Measurements from ENCODE around the gene SYAP1. TPM values are rescaled to one million over a fixed set of nuclear protein-coding genes. Genes with fewer than 3 reads are reported as not detected.

Gene SYAP1
- polyA plus RNA-seq, 1 donor from 2014 or later, result 14.4 TPM

- Histone ChIP-seq H3K27me3 (ENCODE audit: insufficient read depth, low read depth, low read length) (no peaks in the 10 kb centered on the region), H3K4me3 (ENCODE audit: low read length) (no peak overlapping the region), H3K36me3 (ENCODE audit: insufficient read depth, low read length) (no peaks in the 10 kb centered on the region), H3F3A (ENCODE audit: insufficient read depth, low read length, poor library complexity, severe bottlenecking) (no peaks in the 10 kb centered on the region), H3K4me2 (ENCODE audit: low read length) (no peak overlapping the region), H3K9me2 (ENCODE audit: insufficient read depth, low read length) (no peaks in the 10 kb centered on the region), H3K9me3 (ENCODE audit: low read length) (no peaks in the 10 kb centered on the region), H4K20me1 (ENCODE audit: insufficient read depth) (no peaks in the 10 kb centered on the region), H2AFZ (ENCODE audit: low read depth, low read length) (no peak overlapping the region), H3K9ac (ENCODE audit: low read length) (no peak overlapping the region), H3K27ac (ENCODE audit: low read length) (no peak overlapping the region), H3K79me2 (replicated peaks; ENCODE audit: insufficient read depth, low read length) (no peaks in the 10 kb centered on the region)
- TF ChIP-seq TAF1 (IDR thresholded peaks at IDR 0.05; ENCODE audit: low read depth) (no peak), REST (IDR thresholded peaks at IDR 0.05; ENCODE audit: borderline replicate concordance) (no peak), SMC3 (conservative IDR thresholded peaks at IDR 0.05; ENCODE audit: poor library complexity) (no peak), EZH2 (IDR thresholded peaks at IDR 0.05; ENCODE audit: borderline replicate concordance, insufficient read depth, low read length, poor library complexity, severe bottlenecking) (no peak), RAD21 (conservative IDR thresholded peaks at IDR 0.05) (no peak), MXI1 (conservative IDR thresholded peaks at IDR 0.05; ENCODE audit: poor library complexity, severe bottlenecking) (no peak), EP300 (conservative IDR thresholded peaks at IDR 0.05; ENCODE audit: poor library complexity, severe bottlenecking) (no peak), POLR2AphosphoS5 (IDR thresholded peaks at IDR 0.05) (no peak), CTCF (IDR thresholded peaks at IDR 0.05; ENCODE audit: poor library complexity, severe bottlenecking) (no peak)
These were observed 40.7 kb upstream of the SYAP1 start for GRCh38 chrX:16678689-16679088.

GRCh38 chrX:16683007-16683664, 36.3 kb upstream of the SYAP1 start:
- Histone ChIP-seq H3F3A (ENCODE audit: insufficient read depth, low read length, poor library complexity, severe bottlenecking) (no peaks in the 10 kb centered on the region), H3K9ac (ENCODE audit: low read length) (no peak overlapping the region), H3K79me2 (replicated peaks; ENCODE audit: insufficient read depth, low read length) (no peaks in the 10 kb centered on the region), H3K4me2 (ENCODE audit: low read length) (no peak overlapping the region), H3K4me3 (ENCODE audit: low read length) (no peak overlapping the region), H3K9me3 (ENCODE audit: low read length) (no peaks in the 10 kb centered on the region), H2AFZ (ENCODE audit: low read depth, low read length) (no peak overlapping the region), H3K36me3 (ENCODE audit: insufficient read depth, low read length) (no peaks in the 10 kb centered on the region), H3K27ac (ENCODE audit: low read length) (no peak overlapping the region), H3K9me2 (ENCODE audit: insufficient read depth, low read length) (no peaks in the 10 kb centered on the region), H3K27me3 (ENCODE audit: insufficient read depth, low read depth, low read length) (no peaks in the 10 kb centered on the region), H4K20me1 (ENCODE audit: insufficient read depth) (no peaks in the 10 kb centered on the region)
- TF ChIP-seq EZH2 (IDR thresholded peaks at IDR 0.05; ENCODE audit: borderline replicate concordance, insufficient read depth, low read length, poor library complexity, severe bottlenecking) (no peak), POLR2AphosphoS5 (IDR thresholded peaks at IDR 0.05) (no peak), CTCF (IDR thresholded peaks at IDR 0.05; ENCODE audit: poor library complexity, severe bottlenecking) (no peak), SMC3 (conservative IDR thresholded peaks at IDR 0.05; ENCODE audit: poor library complexity) (no peak), EP300 (conservative IDR thresholded peaks at IDR 0.05; ENCODE audit: poor library complexity, severe bottlenecking) (no peak), TAF1 (IDR thresholded peaks at IDR 0.05; ENCODE audit: low read depth) (no peak), REST (IDR thresholded peaks at IDR 0.05; ENCODE audit: borderline replicate concordance) (no peak)
